Motor neuron (in vitro differentiated cells): ENCODE measurements around the gene CLIP4. TPM values are rescaled to one million over a fixed set of nuclear protein-coding genes. Genes with fewer than 3 reads are reported as not detected.
A peak's percentile ranks its signal among the peaks of the same experiment; 100 is the strongest.

Experiments used
- ATAC-seq, 8 experiments: fragments of 200-7000 bp; cut with Tn5 transposase; replicated peaks in 6 of 8; 2 replicates each; pipeline ENCODE4 v1.8.0; 2021; ENCODE audit warnings: mild to moderate bottlenecking in 8 of 8, moderate library complexity in 8 of 8
- H3K27ac ChIP-seq, 2 donors: fragments of 250-450 bp; sonication (Bioruptor Pico); 2 replicates each; pipeline ENCODE4 v1.9.0; 2021; ENCODE audit warnings: antibody characterized with exemption in 2 of 2, mild to moderate bottlenecking in 2 of 2, moderate library complexity in 1 of 2
- H3K4me1 ChIP-seq, 2 donors: fragments of 250-450 bp; sonication (Bioruptor Pico); replicated peaks in 1 of 2; 2 replicates each; pipeline ENCODE4 v1.6.1; 2021; ENCODE audit warnings: antibody characterized with exemption in 2 of 2, mild to moderate bottlenecking in 2 of 2, moderate library complexity in 1 of 2
- H3K4me3 ChIP-seq, 5 donors: fragments of 250-450 bp; sonication (Bioruptor Pico); 2 replicates each; pipeline ENCODE4 v1.9.0; 2021; ENCODE audit warnings: antibody characterized with exemption in 5 of 5, mild to moderate bottlenecking in 5 of 5, moderate library complexity in 4 of 5
- WGBS, 10 experiments: fragments of 450-650 bp; shearing (Covaris generic); methylation state at CpG; one replicate each; pipeline ENCODE4 v1.0.0; 2022; 5-methylcytosine and 5-hydroxymethylcytosine counted together
- in situ Hi-C, 9 experiments: fragments of 400-800 bp; cut with MboI; loops; one replicate each; pipeline ENCODE4 v1.15.0; 2021; ENCODE audit warnings: low sequenced_read_pairs in 9 of 9, low pct_unique_long_range_greater_than_20kb in 2 of 9; ENCODE audit not compliant: unreplicated experiment in 9 of 9
- total RNA-seq, 8 experiments: library from RNA; unstranded; fragments of 300-600 nt; gene quantifications; 2 replicates each; pipeline versions ENCODE4 v1.2.3 to v1.2.4, GENCODE V29; 2022

CLIP4 gene
- total RNA-seq, 8 experiments from 2014 or later, result 5.4 to 63.1 (median 19.1) TPM

- ATAC-seq, result no peak
- Histone ChIP-seq H3K27ac (no peak overlapping the region), H3K4me1 (no peaks in the 10 kb centered on the region), H3K4me3 (no peak overlapping the region)
- WGBS, 10 experiments, result 60 to 100% (median 100%) methylated on average over 1 of the region's 1 CpG
- in situ Hi-C loops, result loop anchor here in 3 of 9 experiments (25.0 kb wide), 1 partner anchor 225 kb away; no protein-coding TSS in a partner anchor
Observed at GRCh38 chr2:29186817-29187216, 71.6 kb downstream of the CLIP4 start.

DNA sequence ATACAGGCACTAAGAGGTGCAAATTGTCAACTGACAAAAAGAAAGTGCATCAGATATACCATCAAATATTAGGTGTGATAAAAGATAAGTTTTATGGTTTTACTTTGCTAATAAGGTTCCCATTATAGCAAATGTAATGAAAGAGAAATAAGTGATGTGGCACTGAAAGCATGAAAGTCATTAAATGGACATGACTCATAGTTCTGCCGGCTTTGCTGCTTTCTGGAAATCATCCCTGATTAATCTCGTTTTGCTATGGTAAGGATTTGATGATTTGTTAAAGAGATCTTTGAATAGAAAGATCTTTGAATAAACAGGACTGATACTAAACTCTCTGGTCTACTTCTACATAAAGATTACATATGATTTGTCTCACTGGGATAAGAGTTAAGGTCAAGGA is 72.7 kb downstream of the CLIP4 start:
- Histone ChIP-seq H3K4me1 (no peaks in the 10 kb centered on the region), H3K27ac (no peak overlapping the region), H3K4me3 (no peak overlapping the region)
- in situ Hi-C loops, result loop anchor here in 3 of 9 experiments (25.0 kb wide), 1 partner anchor 226 kb away; no protein-coding TSS in a partner anchor
- WGBS, 10 experiments, result 0 to 100% (median 67%) methylated on average over 2 of the region's 2 CpGs; no CpG with 5 or more reads in 1 of the 10 experiments
- ATAC-seq, result peak in 5 of 8 experiments; percentile 33 to 63 (median 42)

DNA sequence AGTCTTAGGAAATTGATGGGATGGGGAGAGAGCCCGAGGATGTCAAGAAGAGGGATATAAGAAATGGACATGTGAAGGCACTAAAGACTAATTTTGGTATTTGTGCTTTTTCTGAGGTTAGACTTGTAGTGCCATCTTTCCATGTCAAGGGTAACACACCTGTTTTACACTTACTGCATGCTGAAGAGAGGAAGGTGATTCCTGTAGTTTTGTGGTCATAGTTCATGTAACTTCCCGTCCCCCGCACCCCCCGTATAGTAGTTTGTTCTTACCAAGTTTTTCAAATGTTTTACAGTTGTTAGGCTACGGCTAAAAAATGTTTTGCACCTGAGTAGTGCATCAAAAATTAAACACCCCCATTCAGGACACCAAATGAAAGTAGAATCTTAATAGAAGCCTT is 73.8 kb downstream of the CLIP4 start:
- WGBS, 10 experiments, result 77 to 100% (median 93%) methylated on average over 2 to 5 of the region's 5 CpGs
- H3K27ac ChIP-seq, result no peak overlapping the region
- no peaks in the 10 kb centered on the region for H3K4me1 ChIP-seq
- H3K4me3 ChIP-seq, result no peak overlapping the region
- ATAC-seq, result no peak
- in situ Hi-C loops, result loop anchor here in 3 of 9 experiments (25.0 kb wide), 1 partner anchor 227 kb away; no protein-coding TSS in a partner anchor

DNA sequence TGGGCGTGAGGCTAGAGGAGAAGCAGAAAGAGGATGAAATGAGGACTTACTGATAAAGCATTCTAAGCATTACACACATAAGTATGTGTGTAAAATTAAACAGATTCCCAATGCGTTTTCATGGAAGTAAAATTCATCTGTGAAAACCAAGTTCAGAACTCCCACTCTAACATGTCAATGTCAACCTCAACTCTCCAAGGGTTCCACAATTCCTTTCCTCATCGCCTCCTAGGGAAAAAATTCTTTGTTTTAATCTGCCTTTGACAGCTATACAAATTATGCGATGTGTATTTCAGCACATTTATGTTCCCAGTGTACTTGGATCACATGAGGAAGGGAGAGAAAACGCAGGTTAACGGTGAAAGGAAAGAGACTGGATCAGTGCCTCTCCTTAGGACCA is 76.6 kb downstream of the CLIP4 start:
- peaks cover 0 to 2% of the 10 kb centered on the region in 2 donors for H3K4me1 ChIP-seq
- 80 to 100% (median 92%) methylated on average over 1 to 6 of the region's 6 CpGs for WGBS, 10 experiments
- no peak overlapping the region for H3K4me3 ChIP-seq
- H3K27ac ChIP-seq, result no peak overlapping the region
- in situ Hi-C loops, result loop anchor here in 5 of 9 experiments (10.0 to 25.0 kb wide), 3 partner anchors 227 to 237 kb away; no protein-coding TSS in a partner anchor
- ATAC-seq, result no peak

GRCh38 chr2:29192526-29192925 is 77.3 kb downstream of the CLIP4 start:
- H3K4me1 ChIP-seq, result peaks cover 0 to 2% of the 10 kb centered on the region in 2 donors
- ATAC-seq, result no peak
- in situ Hi-C loops, result loop anchor here in 5 of 9 experiments (10.0 to 25.0 kb wide), 3 partner anchors 228 to 238 kb away; no protein-coding TSS in a partner anchor
- no peak overlapping the region for H3K4me3 ChIP-seq
- WGBS, 10 experiments, result 6 to 100% (median 88%) methylated on average over 1 to 3 of the region's 3 CpGs
- no peak overlapping the region for H3K27ac ChIP-seq

- in situ Hi-C loops, result loop anchor here in 5 of 9 experiments (10.0 to 25.0 kb wide), 3 partner anchors 228 to 238 kb away; no protein-coding TSS in a partner anchor
- H3K4me3 ChIP-seq, result no peak overlapping the region
- no peak for ATAC-seq
- peaks cover 0 to 2% of the 10 kb centered on the region in 2 donors for H3K4me1 ChIP-seq
- WGBS, 10 experiments, result 60 to 100% (median 95%) methylated on average over 1 to 10 of the region's 12 CpGs
- no peak overlapping the region for H3K27ac ChIP-seq
Observed at GRCh38 chr2:29193111-29193510, 77.9 kb downstream of the CLIP4 start.

- no peak for ATAC-seq
- Histone ChIP-seq H3K4me1 (peaks cover 0 to 2% of the 10 kb centered on the region in 2 donors), H3K4me3 (no peak overlapping the region), H3K27ac (no peak overlapping the region)
- in situ Hi-C loops, result loop anchor here in 5 of 9 experiments (10.0 to 25.0 kb wide), 3 partner anchors 229 to 239 kb away; no protein-coding TSS in a partner anchor
- 50 to 96% (median 80%) methylated on average over 2 to 6 of the region's 7 CpGs; no CpG with 5 or more reads in 3 of the 10 experiments for WGBS, 10 experiments
Observed at GRCh38 chr2:29193681-29194080, 78.5 kb downstream of the CLIP4 start.

DNA sequence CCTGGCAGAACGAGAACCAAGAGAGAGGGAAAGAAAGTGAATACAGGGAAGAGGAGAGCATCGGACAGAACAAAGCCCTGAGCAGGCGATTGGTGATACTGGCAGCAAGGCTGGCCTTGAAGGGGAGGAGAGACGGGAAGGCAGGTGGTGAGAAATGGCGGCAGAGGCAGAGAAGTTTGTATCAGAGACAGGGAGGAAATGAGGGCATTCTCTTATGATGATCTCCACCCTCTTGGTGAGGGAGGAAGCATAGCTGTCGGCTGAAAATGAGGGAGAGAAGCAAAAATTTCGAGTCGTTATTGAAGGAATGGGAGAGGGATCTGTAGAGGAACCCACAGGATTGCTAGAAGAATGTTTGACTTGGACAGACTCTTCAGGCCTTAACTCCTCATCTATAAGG is 80.6 kb downstream of the CLIP4 start:
- no peak for ATAC-seq
- WGBS, 10 experiments, result 44 to 100% (median 92%) methylated on average over 2 to 8 of the region's 8 CpGs; no CpG with 5 or more reads in 1 of the 10 experiments
- H3K27ac ChIP-seq, result no peak overlapping the region
- H3K4me1 ChIP-seq, result peaks cover 0 to 2% of the 10 kb centered on the region in 2 donors
- H3K4me3 ChIP-seq, result no peak overlapping the region
- in situ Hi-C loops, result loop anchor here in 5 of 9 experiments (10.0 to 25.0 kb wide), 3 partner anchors 231 to 241 kb away; no protein-coding TSS in a partner anchor

GRCh38 chr2:29196792-29197788 is 81.9 kb downstream of the CLIP4 start:
- Histone ChIP-seq H3K4me1 (peaks cover 0 to 2% of the 10 kb centered on the region in 2 donors), H3K27ac (no peak overlapping the region), H3K4me3 (no peak overlapping the region)
- in situ Hi-C loops, result loop anchor here in 5 of 9 experiments (10.0 to 25.0 kb wide), 3 partner anchors 232 to 242 kb away; no protein-coding TSS in a partner anchor
- ATAC-seq, result peak; percentile 78 to 99 (median 87)
- 0 to 68% (median 20%) methylated on average over 1 to 13 of the region's 14 CpGs for WGBS, 10 experiments

DNA sequence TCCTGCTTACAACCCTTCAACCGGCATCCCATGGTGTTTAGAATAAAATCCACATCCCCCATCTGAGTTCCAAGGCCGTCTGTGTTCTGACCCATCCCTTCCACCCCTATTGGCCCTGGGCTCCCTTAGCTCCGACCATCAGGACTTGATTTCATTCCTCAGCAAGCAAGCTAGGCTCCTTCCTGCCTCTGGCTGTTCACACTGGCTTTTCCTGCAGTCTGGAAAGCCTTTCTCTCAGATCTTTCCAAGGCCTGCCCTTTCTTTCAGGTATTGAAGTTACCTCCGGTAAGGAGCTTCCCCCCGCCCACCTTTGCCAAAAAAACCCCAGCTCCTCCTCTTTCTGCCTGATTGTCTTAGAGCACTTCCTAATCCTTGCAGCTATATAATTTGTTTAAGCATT is 86.8 kb downstream of the CLIP4 start:
- Histone ChIP-seq H3K4me1 (no peaks in the 10 kb centered on the region), H3K27ac (no peak overlapping the region), H3K4me3 (no peak overlapping the region)
- in situ Hi-C loops, result loop anchor here in 2 of 9 experiments (10.0 kb wide), 2 partner anchors 237 to 247 kb away; no protein-coding TSS in a partner anchor
- 37 to 78% (median 60%) methylated on average over 1 to 5 of the region's 5 CpGs; no CpG with 5 or more reads in 2 of the 10 experiments for WGBS, 10 experiments
- no peak for ATAC-seq

GRCh38 chr2:29202819-29203495 is 87.7 kb downstream of the CLIP4 start:
- H3K4me3 ChIP-seq, result no peak overlapping the region
- ATAC-seq, result no peak
- H3K27ac ChIP-seq, result no peak overlapping the region
- WGBS, 10 experiments, result 78 to 100% (median 92%) methylated on average over 1 to 4 of the region's 5 CpGs
- peaks cover 0 to 5% of the 10 kb centered on the region in 2 donors for H3K4me1 ChIP-seq
- in situ Hi-C loops, result loop anchor here in 2 of 9 experiments (10.0 kb wide), 2 partner anchors 238 to 248 kb away; no protein-coding TSS in a partner anchor

DNA sequence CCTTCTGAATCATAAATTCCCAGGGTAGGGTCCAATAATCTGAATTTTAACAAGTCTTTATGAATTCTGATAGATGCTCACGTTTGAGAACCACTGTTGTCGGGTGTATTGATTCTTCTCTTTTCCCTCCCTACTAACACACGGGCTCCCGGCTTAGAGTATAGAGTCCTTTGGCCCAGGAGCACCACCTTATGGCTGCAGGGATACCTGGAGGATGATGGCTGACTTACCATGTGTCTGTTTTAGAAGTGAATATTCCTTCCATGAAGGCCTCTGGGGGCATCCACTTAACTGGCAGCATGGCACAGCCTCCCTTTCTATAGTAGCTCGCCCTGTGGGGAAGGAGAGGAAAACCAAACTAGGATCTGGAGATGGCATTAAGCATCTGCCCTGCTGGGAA is 91.7 kb downstream of the CLIP4 start:
- no peak for ATAC-seq
- in situ Hi-C loops, result loop anchor here in 2 of 9 experiments (10.0 kb wide), 2 partner anchors 242 to 252 kb away; no protein-coding TSS in a partner anchor
- 64 to 100% (median 70%) methylated on average over 1 to 5 of the region's 5 CpGs; no CpG with 5 or more reads in 4 of the 10 experiments for WGBS, 10 experiments
- peaks cover 4 to 8% of the 10 kb centered on the region in 2 donors for H3K4me1 ChIP-seq
- no peak overlapping the region for H3K27ac ChIP-seq
- H3K4me3 ChIP-seq, result no peak overlapping the region
